GM21717 (cell line): ENCODE results near the gene ZBTB7C.

ENCODE experiments used
- ATAC-seq: cut with Tn5 transposase; IDR thresholded peaks from one replicate; pipeline ENCODE4 v1.9.1; 2021; ENCODE audit warnings: mild to moderate bottlenecking, moderate library complexity; ENCODE audit not compliant: unreplicated experiment

The ZBTB7C gene

GRCh38 chr18:48153613-48154481 is 255.3 kb downstream of the ZBTB7C start:
- no peak for ATAC-seq

GRCh38 chr18:48152549-48152948 is 256.6 kb downstream of the ZBTB7C start:
- ATAC-seq, result no peak

- no peak for ATAC-seq
Measured at GRCh38 chr18:48151421-48152065, 257.6 kb downstream of the ZBTB7C start.

GRCh38 chr18:48149020-48149685 is 260.0 kb downstream of the ZBTB7C start:
- no peak for ATAC-seq

- ATAC-seq, result no peak
Measured at GRCh38 chr18:48142994-48143393, 266.2 kb downstream of the ZBTB7C start.

- no peak for ATAC-seq
Measured at GRCh38 chr18:48142353-48142752, 266.8 kb downstream of the ZBTB7C start.

- no peak for ATAC-seq
Measured at GRCh38 chr18:48140731-48141130, 268.5 kb downstream of the ZBTB7C start.

- ATAC-seq, result no peak
Measured at GRCh38 chr18:48139431-48140347, 269.5 kb downstream of the ZBTB7C start.

- no peak for ATAC-seq
Measured at GRCh38 chr18:48138660-48139430, 270.3 kb downstream of the ZBTB7C start.

GRCh38 chr18:48138210-48138609 is 271.0 kb downstream of the ZBTB7C start:
- ATAC-seq, result no peak

GRCh38 chr18:48137374-48138081 is 271.7 kb downstream of the ZBTB7C start:
- no peak for ATAC-seq

GRCh38 chr18:48136827-48137373 is 272.3 kb downstream of the ZBTB7C start:
- ATAC-seq, result no peak

GRCh38 chr18:48136051-48136826 is 272.9 kb downstream of the ZBTB7C start:
- ATAC-seq, result no peak

- ATAC-seq, result no peak
Measured at GRCh38 chr18:48135436-48135966, 273.7 kb downstream of the ZBTB7C start.

- ATAC-seq, result no peak
Measured at GRCh38 chr18:48134609-48135008, 274.6 kb downstream of the ZBTB7C start.

- no peak for ATAC-seq
Measured at GRCh38 chr18:48133671-48134251, 275.4 kb downstream of the ZBTB7C start.

- ATAC-seq, result no peak
Measured at GRCh38 chr18:48132797-48133655, 276.2 kb downstream of the ZBTB7C start.
